Natural killer cell treated with Interleukin-12 subunit alpha and Interleukin-12 subunit beta and Interleukin-15 and Interleukin-18, amount 100 ng/mL, for 72 hours (primary cell): ENCODE measurements around the gene RALGPS1. TPM values are rescaled to one million over a fixed set of nuclear protein-coding genes. Genes with fewer than 3 reads are reported as not detected.
A peak's percentile ranks its signal among the peaks of the same experiment; 100 is the strongest.

Experiments
- ATAC-seq, 2 donors: fragments of 150-1000 bp; cut with Tn5 transposase in 1 of 2; sonication (Bioruptor Pico), chemical (Tn5 transposase) in 1 of 2; 2 replicates each; pipeline ENCODE4 v1.10.0; 2021
- DNase-seq: peaks from one replicate; pipeline ENCODE4 v3.0.0; 2022; ENCODE audit warnings: low spot score
- H3K27ac Mint-ChIP-seq, 2 donors: 1 replicate in 1 of 2; 2 replicates in 1 of 2; pipeline ENCODE4 v1.8.0; 2022; ENCODE audit warnings: mixed read lengths in 2 of 2, mild to moderate bottlenecking in 1 of 2, moderate library complexity in 1 of 2
- H3K27me3 Mint-ChIP-seq, 2 donors: 1 replicate in 1 of 2; 2 replicates in 1 of 2; pipeline ENCODE4 v1.8.0; 2022; ENCODE audit warnings: mixed read lengths in 2 of 2
- H3K36me3 Mint-ChIP-seq: one replicate; pipeline ENCODE4 v1.8.0; 2022; ENCODE audit warnings: mixed read lengths
- H3K4me1 Mint-ChIP-seq, 2 donors: 1 replicate in 1 of 2; 2 replicates in 1 of 2; pipeline ENCODE4 v1.8.0; 2022; ENCODE audit warnings: low read depth in 2 of 2, mixed read lengths in 2 of 2, mild to moderate bottlenecking in 1 of 2
- H3K4me3 Mint-ChIP-seq: one replicate; pipeline ENCODE4 v1.8.0; 2022; ENCODE audit warnings: mixed read lengths
- H3K9me3 Mint-ChIP-seq: 2 replicates; pipeline ENCODE4 v1.8.0; 2022; ENCODE audit warnings: mixed read lengths
- total RNA-seq, 2 donors: library from RNA; stranded (reverse); gene quantifications; one replicate each; pipeline ENCODE4 v1.2.3, GENCODE V29; 2022

The RALGPS1 gene
- total RNA-seq, 2 donors from 2014 or later, result 4.4 to 7.0 TPM

DNA sequence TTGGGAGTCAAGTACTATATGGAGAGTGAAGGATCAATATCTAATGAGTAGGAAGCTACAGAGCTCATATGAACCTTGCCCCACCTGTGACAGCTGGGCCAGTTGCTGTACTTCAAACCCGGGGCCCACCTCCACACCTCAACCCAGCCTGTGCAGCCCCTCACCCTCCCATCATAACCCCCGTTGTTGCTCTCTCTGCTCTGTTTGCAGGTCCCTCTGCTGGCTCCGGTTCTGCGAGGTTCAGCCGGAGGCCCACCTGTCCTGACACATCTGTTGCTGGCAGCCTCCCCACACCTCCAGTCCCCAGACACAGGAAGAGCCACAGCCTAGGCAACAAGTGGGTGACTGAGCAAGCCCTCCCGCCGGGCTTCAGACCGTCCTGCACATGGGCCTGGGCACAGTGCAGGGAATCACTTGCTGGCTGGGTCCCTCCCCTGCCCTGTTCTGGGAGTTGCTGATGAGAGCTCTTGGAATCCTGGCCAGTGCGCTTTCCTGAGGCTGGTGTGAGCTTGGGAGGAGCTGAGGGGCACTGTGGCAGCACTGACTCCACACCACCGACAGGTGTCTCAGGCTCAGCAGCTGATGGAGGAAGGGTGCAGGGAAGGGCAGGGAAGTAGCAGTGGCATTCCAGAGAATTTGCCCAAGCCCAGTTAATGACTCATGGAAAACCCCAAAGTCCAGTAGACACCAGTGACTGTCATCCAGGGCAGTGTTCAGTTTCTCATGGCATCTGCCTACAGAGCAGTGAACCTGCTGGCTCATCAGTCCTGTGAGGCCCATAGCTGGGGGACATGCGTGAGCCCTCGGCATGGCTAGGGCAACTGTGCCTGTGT, 280.5 kb downstream of the RALGPS1 start:
- Mint-ChIP-seq H3K27me3 (no peaks in the 10 kb centered on the region), H3K36me3 (no peaks in the 10 kb centered on the region), H3K27ac (no peak overlapping the region), H3K4me1 (peaks cover 0 to 5% of the 10 kb centered on the region in 2 donors), H3K9me3 (no peaks in the 10 kb centered on the region), H3K4me3 (no peak overlapping the region)
- ATAC-seq (no peak), DNase-seq (no peak)

- peaks cover 0 to 5% of the 10 kb centered on the region in 2 donors for H3K4me1 Mint-ChIP-seq
- H3K9me3 Mint-ChIP-seq, result no peaks in the 10 kb centered on the region
- H3K4me3 Mint-ChIP-seq, result no peak overlapping the region
- ATAC-seq (no peak), DNase-seq (no peak)
- H3K27me3 Mint-ChIP-seq, result no peaks in the 10 kb centered on the region
- no peaks in the 10 kb centered on the region for H3K36me3 Mint-ChIP-seq
- H3K27ac Mint-ChIP-seq, result no peak overlapping the region
These were observed 281.6 kb downstream of the RALGPS1 start for GRCh38 chr9:127195976-127196825.

DNA sequence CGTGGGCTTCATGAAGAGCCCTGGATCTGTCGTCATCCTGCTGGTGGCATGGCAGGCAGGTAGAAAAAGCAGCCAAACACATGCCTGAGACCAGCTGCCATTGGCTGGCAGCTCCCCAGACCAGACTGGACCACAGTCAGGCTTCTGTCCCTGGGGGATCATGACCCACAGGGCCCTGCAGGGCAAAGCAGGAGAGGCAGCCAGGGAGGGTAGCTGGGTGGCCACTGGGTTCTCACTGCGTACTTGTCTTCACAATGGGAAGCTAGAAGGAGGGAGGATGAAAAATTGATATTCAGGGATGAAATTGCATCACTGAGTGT, 282.2 kb downstream of the RALGPS1 start:
- Mint-ChIP-seq H3K9me3 (no peaks in the 10 kb centered on the region), H3K4me1 (peaks cover 0 to 5% of the 10 kb centered on the region in 2 donors), H3K27me3 (no peaks in the 10 kb centered on the region), H3K4me3 (no peak overlapping the region), H3K36me3 (no peaks in the 10 kb centered on the region), H3K27ac (no peak overlapping the region)
- ATAC-seq (no peak), DNase-seq (no peak)

GRCh38 chr9:127197186-127197860, 282.7 kb downstream of the RALGPS1 start:
- no peak overlapping the region for H3K27ac Mint-ChIP-seq
- H3K9me3 Mint-ChIP-seq, result no peaks in the 10 kb centered on the region
- no peaks in the 10 kb centered on the region for H3K27me3 Mint-ChIP-seq
- H3K36me3 Mint-ChIP-seq, result no peaks in the 10 kb centered on the region
- ATAC-seq (no peak), DNase-seq (no peak)
- H3K4me1 Mint-ChIP-seq, result peaks cover 0 to 5% of the 10 kb centered on the region in 2 donors
- H3K4me3 Mint-ChIP-seq, result no peak overlapping the region

DNA sequence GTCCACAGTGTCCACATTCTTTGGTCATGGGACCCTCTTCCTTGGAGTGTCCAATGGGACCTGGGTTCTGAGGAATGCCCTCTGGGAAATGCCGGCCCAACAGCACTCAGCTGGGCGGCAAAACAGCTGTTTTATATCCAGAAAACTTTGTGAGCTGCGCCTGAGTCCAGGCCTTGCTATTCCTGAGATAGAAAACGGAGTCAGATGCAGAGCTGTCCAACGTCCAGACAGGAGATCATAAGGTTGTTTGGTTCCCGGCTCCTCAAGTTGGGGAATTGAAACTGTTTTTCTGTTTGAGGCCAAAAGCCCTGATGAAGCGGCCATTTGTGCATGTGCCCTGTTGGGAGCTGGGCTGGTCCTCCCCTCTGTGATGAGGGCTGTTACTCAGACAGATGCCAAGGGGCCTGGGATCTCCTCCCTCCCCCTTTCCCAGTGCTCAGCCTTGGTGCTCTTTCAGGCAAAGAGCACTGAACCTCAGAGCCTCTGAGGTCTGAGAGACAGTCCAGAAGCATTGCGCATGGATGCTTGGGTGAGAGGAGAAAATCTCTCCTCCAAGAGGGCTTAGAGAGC, 283.4 kb downstream of the RALGPS1 start:
- H3K27ac Mint-ChIP-seq, result no peak overlapping the region
- DNase-seq (no peak), ATAC-seq (no peak)
- no peaks in the 10 kb centered on the region for H3K36me3 Mint-ChIP-seq
- H3K4me3 Mint-ChIP-seq, result no peak overlapping the region
- H3K4me1 Mint-ChIP-seq, result peaks cover 0 to 5% of the 10 kb centered on the region in 2 donors
- no peaks in the 10 kb centered on the region for H3K27me3 Mint-ChIP-seq
- no peaks in the 10 kb centered on the region for H3K9me3 Mint-ChIP-seq

GRCh38 chr9:127198587-127198986, 284.0 kb downstream of the RALGPS1 start:
- no peaks in the 10 kb centered on the region for H3K27me3 Mint-ChIP-seq
- H3K9me3 Mint-ChIP-seq, result no peaks in the 10 kb centered on the region
- ATAC-seq (no peak), DNase-seq (no peak)
- H3K4me1 Mint-ChIP-seq, result peaks cover 0 to 5% of the 10 kb centered on the region in 2 donors
- no peak overlapping the region for H3K27ac Mint-ChIP-seq
- no peaks in the 10 kb centered on the region for H3K36me3 Mint-ChIP-seq
- H3K4me3 Mint-ChIP-seq, result no peak overlapping the region

- Mint-ChIP-seq H3K4me1 (peaks cover 0 to 5% of the 10 kb centered on the region in 2 donors), H3K4me3 (no peak overlapping the region), H3K27me3 (no peaks in the 10 kb centered on the region), H3K9me3 (no peaks in the 10 kb centered on the region), H3K27ac (no peak overlapping the region), H3K36me3 (no peaks in the 10 kb centered on the region)
- ATAC-seq (peak; percentile 64 to 67), DNase-seq (peak; percentile 77)
These were observed 284.6 kb downstream of the RALGPS1 start for GRCh38 chr9:127199001-127199791.

- Mint-ChIP-seq H3K27me3 (no peaks in the 10 kb centered on the region), H3K4me1 (peaks cover 0 to 5% of the 10 kb centered on the region in 2 donors), H3K27ac (no peak overlapping the region), H3K4me3 (no peak overlapping the region), H3K36me3 (no peaks in the 10 kb centered on the region), H3K9me3 (no peaks in the 10 kb centered on the region)
- DNase-seq (no peak), ATAC-seq (no peak)
These were observed 285.7 kb downstream of the RALGPS1 start for GRCh38 chr9:127200106-127200862.

GRCh38 chr9:127201071-127201541, 286.5 kb downstream of the RALGPS1 start:
- Mint-ChIP-seq H3K4me1 (peaks cover 0 to 5% of the 10 kb centered on the region in 2 donors), H3K27me3 (no peaks in the 10 kb centered on the region), H3K4me3 (no peak overlapping the region), H3K36me3 (no peaks in the 10 kb centered on the region), H3K27ac (no peak overlapping the region), H3K9me3 (no peaks in the 10 kb centered on the region)
- ATAC-seq (no peak), DNase-seq (no peak)

- ATAC-seq (no peak), DNase-seq (no peak)
- no peak overlapping the region for H3K27ac Mint-ChIP-seq
- H3K4me3 Mint-ChIP-seq, result no peak overlapping the region
- H3K36me3 Mint-ChIP-seq, result no peaks in the 10 kb centered on the region
- H3K4me1 Mint-ChIP-seq, result peaks cover 0 to 5% of the 10 kb centered on the region in 2 donors
- no peaks in the 10 kb centered on the region for H3K9me3 Mint-ChIP-seq
- no peaks in the 10 kb centered on the region for H3K27me3 Mint-ChIP-seq
These were observed 287.1 kb downstream of the RALGPS1 start for GRCh38 chr9:127201731-127202130.

DNA sequence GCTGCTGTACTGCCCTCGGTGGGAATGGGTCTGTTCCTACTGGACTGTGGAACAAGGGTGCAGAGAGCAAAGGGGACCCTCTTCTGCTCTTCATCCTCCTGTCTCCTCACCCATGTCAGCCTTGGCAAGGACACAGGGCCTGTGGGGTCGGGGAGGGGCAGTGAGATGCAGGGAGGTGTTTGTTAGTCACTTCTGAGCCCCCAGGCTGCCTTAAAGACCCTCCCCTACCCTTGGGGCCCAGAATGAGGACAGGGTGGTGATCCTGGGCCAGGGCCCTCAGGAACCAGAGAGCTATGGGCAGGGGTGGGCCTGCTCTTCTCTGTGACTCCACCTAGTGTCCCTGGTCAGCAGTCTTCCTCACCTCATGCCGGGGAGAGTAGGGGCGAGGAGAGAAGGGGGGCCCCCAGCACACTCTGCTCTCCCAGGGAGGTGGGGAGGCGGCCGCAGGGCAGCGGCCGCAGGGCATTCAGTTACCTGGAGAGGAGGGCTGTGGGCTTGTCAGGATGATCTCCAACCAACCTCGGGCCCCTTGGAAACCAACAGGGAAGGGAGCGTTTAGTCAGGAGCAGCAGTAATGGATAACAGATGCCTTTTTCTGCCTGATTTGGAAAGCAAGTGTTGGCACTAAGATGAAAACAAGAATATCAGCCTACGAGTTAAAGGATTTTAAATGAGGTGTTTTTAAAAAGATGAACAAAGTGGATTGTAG, 288.0 kb downstream of the RALGPS1 start:
- Mint-ChIP-seq H3K27ac (no peak overlapping the region), H3K4me1 (peaks cover 0 to 5% of the 10 kb centered on the region in 2 donors), H3K27me3 (no peaks in the 10 kb centered on the region), H3K4me3 (no peak overlapping the region), H3K36me3 (no peaks in the 10 kb centered on the region), H3K9me3 (no peaks in the 10 kb centered on the region)
- DNase-seq (no peak), ATAC-seq (no peak)
